NCI-H146 treated with DMSO at 0.1 percent for 48 hours (cell line): ENCODE measurements around the gene TUBGCP3.
"Not testable (repeated sequence)": the region's sequence is repeated elsewhere in the genome, so short reads cannot be mapped to it uniquely, and the experiment has no call there.

ENCODE experiments used
- DNase-seq: peaks from one replicate; lab custom pipeline; 2025; ENCODE audit not compliant: unreplicated experiment; lab: John Stamatoyannopoulos, UW

Gene TUBGCP3

GRCh38 chr13:112530861-112531260 lies 57.1 kb downstream of the TUBGCP3 start:
- no peak for DNase-seq

- DNase-seq: no peak
Observed at GRCh38 chr13:112529216-112529615, 58.7 kb downstream of the TUBGCP3 start.

GRCh38 chr13:112526146-112526853 lies 61.7 kb downstream of the TUBGCP3 start:
- DNase-seq: no peak

GRCh38 chr13:112525356-112525945 lies 62.5 kb downstream of the TUBGCP3 start:
- DNase-seq: no peak

- no peak for DNase-seq
Observed at GRCh38 chr13:112522578-112522977, 65.4 kb downstream of the TUBGCP3 start.

GRCh38 chr13:112521073-112521685 lies 66.8 kb downstream of the TUBGCP3 start:
- no peak for DNase-seq

GRCh38 chr13:112519517-112520060 lies 68.4 kb downstream of the TUBGCP3 start:
- no peak for DNase-seq

- DNase-seq: no peak
Observed at GRCh38 chr13:112516218-112516617, 71.7 kb downstream of the TUBGCP3 start.

- no peak for DNase-seq
Observed at GRCh38 chr13:112513761-112514160, 74.2 kb downstream of the TUBGCP3 start.

GRCh38 chr13:112510987-112511685 lies 76.8 kb downstream of the TUBGCP3 start:
- DNase-seq: no peak

GRCh38 chr13:112510002-112510780 lies 77.8 kb downstream of the TUBGCP3 start:
- peak; percentile 36 for DNase-seq

- DNase-seq: no peak
Observed at GRCh38 chr13:112509190-112509589, 78.8 kb downstream of the TUBGCP3 start.

GRCh38 chr13:112506046-112506445 lies 81.9 kb downstream of the TUBGCP3 start:
- DNase-seq: no peak

GRCh38 chr13:112496166-112496565 lies 91.8 kb downstream of the TUBGCP3 start:
- DNase-seq: no peak

- no peak for DNase-seq
Observed at GRCh38 chr13:112495465-112495864, 92.5 kb downstream of the TUBGCP3 start.

GRCh38 chr13:112489199-112489598 lies 98.8 kb downstream of the TUBGCP3 start:
- no peak for DNase-seq

- not testable (repeated sequence) for DNase-seq
Observed at GRCh38 chr13:112488343-112489050, 99.5 kb downstream of the TUBGCP3 start.

- no peak for DNase-seq
Observed at GRCh38 chr13:112487127-112487517, 100.8 kb downstream of the TUBGCP3 start.

- no peak for DNase-seq
Observed at GRCh38 chr13:112486386-112487126, 101.4 kb downstream of the TUBGCP3 start.
